Left lobe of liver (tissue), 2 donors: ENCODE results near the gene IRF4. TPM values are rescaled to one million over a fixed set of nuclear protein-coding genes. Genes with fewer than 3 reads are reported as not detected.
A peak's percentile ranks its signal among the peaks of the same experiment; 100 is the strongest.

Experiments used
- ATAC-seq: fragments of 200-7000 bp; cut with Tn5 transposase; one replicate; pipeline ENCODE4 v1.9.1; 2020; ENCODE audit warnings: mild to moderate bottlenecking, moderate library complexity
- DNase-seq: peaks from one replicate; pipeline ENCODE4 v3.0.0-alpha.2; 2020; ENCODE audit warnings: low spot score
- total RNA-seq: library from RNA; stranded (reverse); gene quantifications from one replicate; pipeline ENCODE4 v1.2.1, GENCODE V29; 2021
- donor health status: DM: no; HTN: no; CAD: no; lungs with moderate emphysema.
- donor health status: DM: no; HTN: yes; CAD: no.

Gene IRF4
- total RNA-seq, 1 donor from 2014 or later: 1.7 TPM

- no peak for ATAC-seq
Measured at GRCh38 chr6:352896-353470, 38.6 kb upstream of the IRF4 start.

GRCh38 chr6:353642-354614 lies 37.6 kb upstream of the IRF4 start:
- no peak for DNase-seq

More at GRCh38 chr6:352896-353470, 38.6 kb upstream of the IRF4 start:
- no peak for DNase-seq

GRCh38 chr6:354631-355280 lies 36.8 kb upstream of the IRF4 start:
- ATAC-seq (no peak), DNase-seq (no peak)

More at GRCh38 chr6:353642-354614, 37.6 kb upstream of the IRF4 start:
- no peak for ATAC-seq

GRCh38 chr6:355373-356208 lies 36.0 kb upstream of the IRF4 start:
- ATAC-seq: peak; percentile 68
- no peak for DNase-seq

GRCh38 chr6:356828-357251 lies 34.7 kb upstream of the IRF4 start:
- no peak for ATAC-seq
- no peak for DNase-seq

- ATAC-seq (no peak), DNase-seq (no peak)
Measured at GRCh38 chr6:357261-357790, 34.2 kb upstream of the IRF4 start.

GRCh38 chr6:357791-358341 lies 33.7 kb upstream of the IRF4 start:
- no peak for ATAC-seq
- DNase-seq: no peak

GRCh38 chr6:358432-358831 lies 33.1 kb upstream of the IRF4 start:
- DNase-seq (no peak), ATAC-seq (no peak)

- DNase-seq (no peak), ATAC-seq (no peak)
Measured at GRCh38 chr6:358847-359246, 32.7 kb upstream of the IRF4 start.

GRCh38 chr6:359261-360035 lies 32.1 kb upstream of the IRF4 start:
- ATAC-seq: no peak

GRCh38 chr6:360349-360748 lies 31.2 kb upstream of the IRF4 start:
- no peak for DNase-seq
- ATAC-seq: no peak

More at GRCh38 chr6:359261-360035, 32.1 kb upstream of the IRF4 start:
- DNase-seq: no peak

GRCh38 chr6:360764-361373 lies 30.7 kb upstream of the IRF4 start:
- DNase-seq: no peak
- peak; percentile 4 for ATAC-seq

- DNase-seq (no peak), ATAC-seq (peak; percentile 72)
Measured at GRCh38 chr6:361411-362132, 30.0 kb upstream of the IRF4 start.

- DNase-seq (no peak), ATAC-seq (no peak)
Measured at GRCh38 chr6:362231-362923, 29.2 kb upstream of the IRF4 start.

- DNase-seq: no peak
- ATAC-seq: no peak
Measured at GRCh38 chr6:362924-363249, 28.7 kb upstream of the IRF4 start.

GRCh38 chr6:363291-363690 lies 28.3 kb upstream of the IRF4 start:
- no peak for DNase-seq
- no peak for ATAC-seq

- DNase-seq (no peak), ATAC-seq (no peak)
Measured at GRCh38 chr6:363909-364308, 27.6 kb upstream of the IRF4 start.
